GM18909 (cell line): ENCODE measurements around the gene SPSB4.
"Not testable (repeated sequence)": the region's sequence is repeated elsewhere in the genome, so short reads cannot be mapped to it uniquely, and the experiment has no call there.

Experiments
- ATAC-seq: cut with Tn5 transposase; IDR thresholded peaks from one replicate; pipeline ENCODE4 v1.9.1; 2021; ENCODE audit warnings: mild to moderate bottlenecking; ENCODE audit not compliant: unreplicated experiment, poor library complexity

Gene SPSB4

GRCh38 chr3:141112686-141113297 lies 61.6 kb downstream of the SPSB4 start:
- ATAC-seq = no peak

- not testable (repeated sequence) for ATAC-seq
These were observed 62.5 kb downstream of the SPSB4 start for GRCh38 chr3:141113680-141114079.

GRCh38 chr3:141114179-141114745 lies 63.1 kb downstream of the SPSB4 start:
- ATAC-seq = no peak

- no peak for ATAC-seq
These were observed 63.8 kb downstream of the SPSB4 start for GRCh38 chr3:141114816-141115460.

GRCh38 chr3:141115789-141116541 lies 64.8 kb downstream of the SPSB4 start:
- no peak for ATAC-seq

GRCh38 chr3:141116721-141117120 lies 65.6 kb downstream of the SPSB4 start:
- no peak for ATAC-seq

- ATAC-seq = not testable (repeated sequence)
These were observed 66.8 kb downstream of the SPSB4 start for GRCh38 chr3:141117982-141118381.

- no peak for ATAC-seq
These were observed 71.4 kb downstream of the SPSB4 start for GRCh38 chr3:141122455-141123030.

- ATAC-seq = no peak
These were observed 72.7 kb downstream of the SPSB4 start for GRCh38 chr3:141123677-141124410.

GRCh38 chr3:141124715-141125114 lies 73.6 kb downstream of the SPSB4 start:
- ATAC-seq = no peak

- ATAC-seq = no peak
These were observed 74.2 kb downstream of the SPSB4 start for GRCh38 chr3:141125351-141125750.

GRCh38 chr3:141126661-141127343 lies 75.7 kb downstream of the SPSB4 start:
- ATAC-seq = no peak

- no peak for ATAC-seq
These were observed 76.4 kb downstream of the SPSB4 start for GRCh38 chr3:141127344-141128125.

- ATAC-seq = no peak
These were observed 77.1 kb downstream of the SPSB4 start for GRCh38 chr3:141128126-141128777.

GRCh38 chr3:141129049-141129448 lies 77.9 kb downstream of the SPSB4 start:
- no peak for ATAC-seq

GRCh38 chr3:141129541-141130011 lies 78.4 kb downstream of the SPSB4 start:
- ATAC-seq = no peak

- ATAC-seq = no peak
These were observed 92.4 kb downstream of the SPSB4 start for GRCh38 chr3:141143517-141143916.

GRCh38 chr3:141146979-141147470 lies 95.9 kb downstream of the SPSB4 start:
- no peak for ATAC-seq
